Fibroblast of villous mesenchyme (primary cell): ENCODE results near the gene ZCCHC2. TPM values are rescaled to one million over a fixed set of nuclear protein-coding genes. Genes with fewer than 3 reads are reported as not detected.

Experiments
- DNase-seq: peaks from one replicate; pipeline ENCODE4 v3.0.0-alpha.2; 2010; ENCODE audit warnings: low read depth
- H3K4me3 ChIP-seq: 2 replicates; pipeline ENCODE4 v1.5.1; 2011; ENCODE audit warnings: low read depth, mild to moderate bottlenecking, low read length
- CTCF ChIP-seq: IDR thresholded peaks from 2 replicates; pipeline ENCODE4 v1.5.1; 2012; ENCODE audit warnings: low read depth, mild to moderate bottlenecking, low read length; ENCODE audit not compliant: insufficient read depth
- total RNA-seq: library from RNA; depleted of rRNA; stranded (reverse); fragments of >200 nt; gene quantifications from 2 replicates; pipeline ENCODE4 v1.2.3, GENCODE V29; 2012

ZCCHC2 gene
- total RNA-seq, 1 donor, result 9.5 TPM

DNA sequence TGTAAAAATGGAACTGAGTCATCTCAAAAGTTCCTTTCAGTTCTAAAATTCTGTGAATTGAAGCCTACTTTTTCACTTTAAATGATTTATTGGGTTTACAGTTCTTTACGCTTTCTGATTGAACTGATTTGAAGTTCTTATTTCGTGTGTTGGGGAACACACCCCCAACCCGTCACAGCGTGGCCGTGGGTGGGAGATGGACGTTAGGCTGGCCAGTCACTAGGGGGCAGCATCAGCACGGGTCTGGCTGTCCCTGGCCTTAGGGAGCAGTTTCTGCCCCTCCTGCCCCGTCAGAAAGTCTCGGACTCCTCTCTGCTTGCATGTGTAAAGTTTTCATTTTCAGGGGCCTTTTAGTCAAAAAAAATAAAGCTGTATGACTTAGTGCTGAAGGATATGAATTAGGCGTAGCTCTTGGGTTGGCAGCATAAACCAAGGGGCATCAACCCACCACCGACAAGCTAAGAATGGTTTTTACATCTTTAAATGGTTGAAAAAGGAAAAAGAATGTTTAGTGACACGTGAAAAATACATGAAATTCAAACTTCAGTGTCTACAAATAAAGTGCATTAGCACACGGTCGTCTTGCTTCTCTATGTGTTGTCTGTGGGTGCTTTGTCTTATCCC lies 63.4 kb downstream of the ZCCHC2 start:
- H3K4me3 ChIP-seq, result no peak overlapping the region
- peak; percentile 92 for TF ChIP-seq CTCF
- peak; percentile 72 for DNase-seq

GRCh38 chr18:62586781-62587487 lies 64.1 kb downstream of the ZCCHC2 start:
- TF ChIP-seq CTCF, result no peak
- DNase-seq, result no peak
- no peak overlapping the region for H3K4me3 ChIP-seq

- no peak for DNase-seq
- no peak for TF ChIP-seq CTCF
- no peak overlapping the region for H3K4me3 ChIP-seq
Measured at GRCh38 chr18:62587689-62588088, 64.9 kb downstream of the ZCCHC2 start.

GRCh38 chr18:62588217-62588616 lies 65.4 kb downstream of the ZCCHC2 start:
- TF ChIP-seq CTCF, result no peak
- H3K4me3 ChIP-seq, result no peak overlapping the region
- DNase-seq, result no peak

DNA sequence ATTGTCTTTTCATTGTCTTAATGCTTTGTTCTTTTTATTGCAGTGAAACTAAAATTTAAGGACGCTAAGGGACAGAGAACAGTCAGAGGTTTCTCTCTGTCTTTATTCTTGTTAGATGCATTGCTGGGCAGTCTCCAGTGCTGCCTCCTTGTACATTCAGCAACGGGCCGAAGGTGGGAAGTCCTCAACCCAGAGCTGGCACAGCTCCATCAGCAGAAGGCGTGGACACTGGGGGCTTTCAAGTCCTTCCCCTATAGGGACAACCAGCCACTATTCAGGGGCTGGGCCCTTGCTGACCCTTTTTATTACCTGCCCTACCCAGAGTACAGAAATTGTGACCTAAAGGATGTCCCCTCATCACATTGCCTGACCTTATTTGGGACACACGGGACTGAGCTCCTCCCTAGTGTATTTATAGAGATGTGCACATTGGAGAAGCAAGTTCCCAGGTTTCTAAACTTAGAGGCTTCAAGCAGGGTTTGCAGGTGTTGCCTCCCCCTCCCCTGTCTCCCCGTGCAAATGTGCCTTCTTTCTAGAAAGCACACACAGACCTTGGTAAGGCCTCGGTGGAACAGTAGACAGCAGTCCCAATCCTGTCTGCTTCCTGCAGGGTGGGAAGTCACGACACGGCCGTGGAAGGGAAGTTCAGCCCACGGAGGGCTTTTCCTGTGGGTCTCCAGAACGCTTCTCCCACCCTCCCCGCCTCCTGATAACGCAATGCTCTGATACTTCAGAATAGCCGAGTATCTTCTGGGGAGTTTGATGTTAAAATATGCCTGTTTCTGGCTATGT lies 68.2 kb downstream of the ZCCHC2 start:
- no peak for DNase-seq
- no peak overlapping the region for H3K4me3 ChIP-seq
- TF ChIP-seq CTCF, result no peak

- TF ChIP-seq CTCF, result no peak
- H3K4me3 ChIP-seq, result peak overlapping the region; percentile 34
- no peak for DNase-seq
Measured at GRCh38 chr18:62596145-62597005, 73.5 kb downstream of the ZCCHC2 start.
